Measurements from ENCODE around the gene PPP1R14D.

GRCh38 chr15:40789119-40789518 lies 39.4 kb downstream of the PPP1R14D start:
- TF ChIP-seq, protein P1, sequence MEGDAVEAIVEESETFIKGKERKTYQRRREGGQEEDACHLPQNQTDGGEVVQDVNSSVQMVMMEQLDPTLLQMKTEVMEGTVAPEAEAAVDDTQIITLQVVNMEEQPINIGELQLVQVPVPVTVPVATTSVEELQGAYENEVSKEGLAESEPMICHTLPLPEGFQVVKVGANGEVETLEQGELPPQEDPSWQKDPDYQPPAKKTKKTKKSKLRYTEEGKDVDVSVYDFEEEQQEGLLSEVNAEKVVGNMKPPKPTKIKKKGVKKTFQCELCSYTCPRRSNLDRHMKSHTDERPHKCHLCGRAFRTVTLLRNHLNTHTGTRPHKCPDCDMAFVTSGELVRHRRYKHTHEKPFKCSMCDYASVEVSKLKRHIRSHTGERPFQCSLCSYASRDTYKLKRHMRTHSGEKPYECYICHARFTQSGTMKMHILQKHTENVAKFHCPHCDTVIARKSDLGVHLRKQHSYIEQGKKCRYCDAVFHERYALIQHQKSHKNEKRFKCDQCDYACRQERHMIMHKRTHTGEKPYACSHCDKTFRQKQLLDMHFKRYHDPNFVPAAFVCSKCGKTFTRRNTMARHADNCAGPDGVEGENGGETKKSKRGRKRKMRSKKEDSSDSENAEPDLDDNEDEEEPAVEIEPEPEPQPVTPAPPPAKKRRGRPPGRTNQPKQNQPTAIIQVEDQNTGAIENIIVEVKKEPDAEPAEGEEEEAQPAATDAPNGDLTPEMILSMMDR (conservative IDR thresholded peaks at IDR 0.05; ENCODE audit: low read length) = no peak
- no peak for TF ChIP-seq EZH2phosphoT487 (IDR thresholded peaks at IDR 0.05; ENCODE audit: borderline replicate concordance)
